D721Med (cell line): ENCODE measurements around the gene KLHL14.
A peak's percentile ranks its signal among the peaks of the same experiment; 100 is the strongest.

Experiments used
- DNase-seq: peaks from one replicate; pipeline ENCODE4 v3.0.0; 2011; ENCODE audit warnings: low spot score; ENCODE audit not compliant: insufficient read length
- FAIRE-seq: peaks from 2 replicates; lab custom pipeline; 2011; peaks lifted over from hg19 to GRCh38; lab: Jason Lieb, UNC
- CTCF ChIP-seq: IDR thresholded peaks from 2 replicates; pipeline ENCODE4 v1.5.1; 2012; ENCODE audit warnings: mild to moderate bottlenecking, control low read depth; ENCODE audit not compliant: insufficient read depth; ENCODE audit errors: missing control alignments

The KLHL14 gene

GRCh38 chr18:32777049-32777448 is 4.2 kb upstream of the KLHL14 start:
- no peak for TF ChIP-seq CTCF
- DNase-seq: no peak
- FAIRE-seq: no peak

- peak; percentile 75 for FAIRE-seq
- TF ChIP-seq CTCF: no peak
- DNase-seq: no peak
Observed at GRCh38 chr18:32776561-32776960, 3.7 kb upstream of the KLHL14 start.

- no peak for DNase-seq
- no peak for FAIRE-seq
- TF ChIP-seq CTCF: no peak
Observed at GRCh38 chr18:32775628-32776027, 2.8 kb upstream of the KLHL14 start.

- FAIRE-seq (no peak), DNase-seq (no peak)
- no peak for TF ChIP-seq CTCF
Observed at GRCh38 chr18:32773382-32773712, 524 bp upstream of the KLHL14 start.

- DNase-seq: peak; percentile 35
- FAIRE-seq: no peak
- TF ChIP-seq CTCF: no peak
Observed at GRCh38 chr18:32771871-32772580, 797 bp downstream of the KLHL14 start.

- DNase-seq: peak; percentile 32
- TF ChIP-seq CTCF: no peak
- FAIRE-seq: no peak
Observed at GRCh38 chr18:32771169-32771751, 1.6 kb downstream of the KLHL14 start.

- DNase-seq: no peak
Observed at GRCh38 chr18:32770666-32771168, 2.1 kb downstream of the KLHL14 start.

More at GRCh38 chr18:32770666-32771168, 2.1 kb downstream of the KLHL14 start:
- FAIRE-seq: no peak
- TF ChIP-seq CTCF: no peak
